ENCODE results near the gene ITPK1.
A peak's percentile ranks its signal among the peaks of the same experiment; 100 is the strongest.

ITPK1 gene

GRCh38 chr14:92933481-92933880, 182.2 kb downstream of the ITPK1 start (continued):
- TF ChIP-seq GLIS2 (tag by site-specific recombination; IDR thresholded peaks at IDR 0.05): no peak
- TF ChIP-seq ZNF623 (tag by site-specific recombination; IDR thresholded peaks at IDR 0.05): no peak
- TF ChIP-seq IKZF3 (tag by site-specific recombination; IDR thresholded peaks at IDR 0.05): no peak
- no peak for TF ChIP-seq CTCF (tag by site-specific recombination; IDR thresholded peaks at IDR 0.05)
- no peak for TF ChIP-seq ZNF585B (tag by site-specific recombination; IDR thresholded peaks at IDR 0.05)

GRCh38 chr14:92932448-92933395, 183.0 kb downstream of the ITPK1 start:
- no peak overlapping the region for H3K4me3 ChIP-seq (ENCODE audit: low read depth, low read length)
- no peaks in the 10 kb centered on the region for H3K4me1 ChIP-seq (ENCODE audit: control insufficient read depth, insufficient read depth, low read length)
- TF ChIP-seq GLIS2 (tag by site-specific recombination; IDR thresholded peaks at IDR 0.05) (0 out of 2 replicates have a peak, but pooled peaks have one; percentile 11), ZNF692 (tag by site-specific recombination; IDR thresholded peaks at IDR 0.05) (no peak)
- no peaks in the 10 kb centered on the region for H3K36me3 ChIP-seq (ENCODE audit: control insufficient read depth in 2 of 2, insufficient read depth in 1 of 2, low read length in 2 of 2)
- ChIA-PET POLR2A (no interaction called here), CTCF (no interaction called here)
- H3K9me3 ChIP-seq (ENCODE audit: control insufficient read depth, insufficient read depth, low read depth, low read length): no peaks in the 10 kb centered on the region
- no peak overlapping the region for H3K27ac ChIP-seq (ENCODE audit: extremely low read depth, low read depth, low read length)

GRCh38 chr14:92931681-92932447, 183.9 kb downstream of the ITPK1 start:
- Histone ChIP-seq H3K27ac (ENCODE audit: extremely low read depth, low read depth, low read length) (no peak overlapping the region), H3K9me3 (ENCODE audit: control insufficient read depth, insufficient read depth, low read depth, low read length) (no peaks in the 10 kb centered on the region), H3K36me3 (ENCODE audit: control insufficient read depth in 2 of 2, insufficient read depth in 1 of 2, low read length in 2 of 2) (no peaks in the 10 kb centered on the region), H3K4me1 (ENCODE audit: control insufficient read depth, insufficient read depth, low read length) (no peaks in the 10 kb centered on the region), H3K4me3 (ENCODE audit: low read depth, low read length) (no peak overlapping the region)
- POLR2A ChIA-PET: interaction anchor here (0.6 kb wide), 1 partner anchor 815 kb away, joined by 3 read pairs; no protein-coding TSS in a partner anchor
- TF ChIP-seq REPIN1 (tag by site-specific recombination; IDR thresholded peaks at IDR 0.05; ENCODE audit: low read depth) (no peak), ZNF768 (tag by site-specific recombination; IDR thresholded peaks at IDR 0.05) (peak; percentile 86)
- CTCF ChIA-PET: interaction anchor here (0.5 kb wide), 1 partner anchor 15 kb away, joined by 3 read pairs; no protein-coding TSS in a partner anchor

- no peaks in the 10 kb centered on the region for H3K4me1 ChIP-seq (ENCODE audit: control insufficient read depth, insufficient read depth, low read length)
- POLR2A ChIA-PET: interaction anchor here (0.6 kb wide), 1 partner anchor 815 kb away, joined by 3 read pairs; no protein-coding TSS in a partner anchor
- CTCF ChIA-PET: interaction anchor here (0.5 kb wide), 1 partner anchor 16 kb away, joined by 3 read pairs; no protein-coding TSS in a partner anchor
- no peaks in the 10 kb centered on the region for H3K9me3 ChIP-seq (ENCODE audit: control insufficient read depth, insufficient read depth, low read depth, low read length)
- H3K4me3 ChIP-seq (ENCODE audit: low read depth, low read length): no peak overlapping the region
- TF ChIP-seq ZNF510 (tag by site-specific recombination; IDR thresholded peaks at IDR 0.05; ENCODE audit: insufficient replicate concordance) (no peak), ZNF76 (tag by site-specific recombination; IDR thresholded peaks at IDR 0.05; ENCODE audit: borderline replicate concordance, low read depth) (no peak), ZNF768 (tag by site-specific recombination; IDR thresholded peaks at IDR 0.05) (peak; percentile 64; the same call in 1 of the 2 replicates), BCL11A (tag by site-specific recombination; IDR thresholded peaks at IDR 0.05; ENCODE audit: low read depth) (no peak), ZNF626 (tag by site-specific recombination; IDR thresholded peaks at IDR 0.05) (no peak)
- H3K27ac ChIP-seq (ENCODE audit: extremely low read depth, low read depth, low read length): no peak overlapping the region
- H3K36me3 ChIP-seq (ENCODE audit: control insufficient read depth in 2 of 2, insufficient read depth in 1 of 2, low read length in 2 of 2): no peaks in the 10 kb centered on the region
These were observed 184.8 kb downstream of the ITPK1 start for GRCh38 chr14:92930737-92931602.
